T-cell (primary cell): ENCODE measurements around the gene FBXO3. TPM values are rescaled to one million over a fixed set of nuclear protein-coding genes. Genes with fewer than 3 reads are reported as not detected.
A peak's percentile ranks its signal among the peaks of the same experiment; 100 is the strongest.

Experiments
- ATAC-seq, 4 experiments: fragments of 200-7000 bp in 3 of 4; fragments of 150-1000 bp in 1 of 4; cut with Tn5 transposase; replicated peaks in 1 of 4; 1 replicate in 3 of 4; 2 replicates in 1 of 4; pipeline ENCODE4 v1.10.0; 2021; ENCODE audit warnings: moderate library complexity in 3 of 4, mild to moderate bottlenecking in 2 of 4, moderate number of reproducible peaks in 1 of 4
- CTCF ChIA-PET, 2 donors: fragments of 300-600 bp; sonication (Branson Sonifier 250); formaldehyde crosslinking; loops; one replicate each; lab custom pipeline; 2022; ENCODE audit warnings: antibody characterized with exemption in 2 of 2; lab: Charles Lee
- POLR2A ChIA-PET, 2 donors: fragments of 300-600 bp; sonication (Branson Sonifier 250); formaldehyde crosslinking; loops; one replicate each; lab custom pipeline; 2022; ENCODE audit warnings: antibody characterized with exemption in 2 of 2; lab: Charles Lee
- DNase-seq, 35 experiments: peaks; one replicate each; pipeline versions ENCODE4 v3.0.0 to v3.0.0-alpha.2; 2013 to 2023
- H3K27ac ChIP-seq: one replicate; pipeline ENCODE4 v1.5.1; 2013; ENCODE audit warnings: low read length
- H3K27me3 ChIP-seq, 2 experiments: replicated peaks in 1 of 2; 1 replicate in 1 of 2; 2 replicates in 1 of 2; pipeline versions ENCODE4 v1.6.1 to v1.7.0; 2013; ENCODE audit warnings: low read length in 1 of 2, mixed read lengths in 1 of 2; ENCODE audit not compliant: control insufficient read depth in 2 of 2, insufficient read depth in 2 of 2; ENCODE audit errors: extremely low read depth in 1 of 2
- H3K36me3 ChIP-seq, 2 donors: 1 replicate in 1 of 2; 2 replicates in 1 of 2; pipeline versions ENCODE4 v1.6.1 to v1.7.0; 2013; ENCODE audit warnings: low read length in 1 of 2; ENCODE audit not compliant: control insufficient read depth in 2 of 2, insufficient read depth in 1 of 2; ENCODE audit errors: extremely low read depth in 1 of 2
- H3K4me1 ChIP-seq, 2 experiments: 1 replicate in 1 of 2; 2 replicates in 1 of 2; pipeline versions ENCODE4 v1.6.1 to v1.7.0; 2013; ENCODE audit warnings: low read length in 2 of 2, mixed read lengths in 1 of 2; ENCODE audit not compliant: insufficient read depth in 2 of 2, control insufficient read depth in 1 of 2; ENCODE audit errors: extremely low read depth in 1 of 2
- H3K4me3 ChIP-seq, 2 donors: 1 replicate in 1 of 2; 2 replicates in 1 of 2; pipeline versions ENCODE4 v1.5.1 to v1.7.0; 2013; ENCODE audit warnings: mild to moderate bottlenecking in 2 of 2, low read length in 1 of 2, moderate library complexity in 1 of 2; ENCODE audit not compliant: control insufficient read depth in 1 of 2; ENCODE audit errors: extremely low read depth in 1 of 2
- H3K9me3 ChIP-seq: 2 replicates; pipeline ENCODE4 v1.7.0; 2013
- H3K27ac Mint-ChIP-seq, 2 donors: one replicate each; pipeline ENCODE4 v1.8.0; 2020 to 2021; ENCODE audit warnings: mild to moderate bottlenecking in 2 of 2, mixed read lengths in 2 of 2
- H3K27me3 Mint-ChIP-seq, 2 donors: one replicate each; pipeline ENCODE4 v1.8.0; 2021 to 2022; ENCODE audit warnings: mixed read lengths in 2 of 2
- H3K36me3 Mint-ChIP-seq: one replicate; pipeline ENCODE4 v1.8.0; 2021; ENCODE audit warnings: mixed read lengths
- H3K4me1 Mint-ChIP-seq, 3 donors: one replicate each; pipeline ENCODE4 v1.8.0; 2020 to 2022; ENCODE audit warnings: mixed read lengths in 3 of 3, mild to moderate bottlenecking in 1 of 3
- H3K4me3 Mint-ChIP-seq, 3 donors: one replicate each; pipeline ENCODE4 v1.8.0; 2020 to 2022; ENCODE audit warnings: mild to moderate bottlenecking in 3 of 3, mixed read lengths in 3 of 3, moderate library complexity in 3 of 3
- H3K9me3 Mint-ChIP-seq, 3 donors: one replicate each; pipeline ENCODE4 v1.8.0; 2020 to 2022; ENCODE audit warnings: mixed read lengths in 3 of 3
- WGBS: methylation state at CpG from one replicate; pipeline ENCODE4 v1.1.5; 2013; ENCODE audit warnings: missing lambda C conversion rate; ENCODE audit not compliant: insufficient coverage; 5-methylcytosine and 5-hydroxymethylcytosine counted together
- total RNA-seq, 35 experiments: library from RNA in 6 of 35; stranded (reverse) in 6 of 35; fragments of 120-200 nt in 1 of 35; gene quantifications; one replicate each; pipeline versions ENCODE4 v1.2.1 to v1.2.4 and lab custom pipeline; 2013 to 2026

FBXO3 gene
- total RNA-seq, 5 donors from 2014 or later (not counting 1 experiment from before 2014, with no cell fraction given) = 37.1 to 60.0 (median 41.1) TPM

- H3K36me3 Mint-ChIP-seq = peaks cover 27% of the 10 kb centered on the region
- Histone ChIP-seq H3K4me3 (no peak overlapping the region), H3K36me3 (peaks cover 0 to 32% of the 10 kb centered on the region in 2 donors), H3K27ac (no peak overlapping the region), H3K4me1 (no peaks in the 10 kb centered on the region), H3K9me3 (no peaks in the 10 kb centered on the region), H3K27me3 (no peaks in the 10 kb centered on the region)
- peaks cover 0 to 5% (median 0%) of the 10 kb centered on the region in 3 donors for H3K4me1 Mint-ChIP-seq
- no peak overlapping the region for H3K27ac Mint-ChIP-seq
- no peak for ATAC-seq
- DNase-seq = no peak
- ChIA-PET CTCF (interaction anchor here (1.0 to 2.1 kb wide), 9 partner anchors 10 to 381 kb away, joined by 3 to 35 read pairs (median 6); partner anchors contain the start of gene C11orf91 (in 1 of the 2)), POLR2A (no interaction called here)
- H3K27me3 Mint-ChIP-seq = no peaks in the 10 kb centered on the region
- WGBS = 100% methylated on average over 3 of the region's 5 CpGs
- H3K9me3 Mint-ChIP-seq = peaks cover 0 to 6% (median 0%) of the 10 kb centered on the region in 3 donors
- no peak overlapping the region for H3K4me3 Mint-ChIP-seq
Observed at GRCh38 chr11:33743291-33743690, 31.0 kb downstream of the FBXO3 start.

GRCh38 chr11:33742249-33742851 lies 32.0 kb downstream of the FBXO3 start:
- no CpG with 5 or more reads among the region's 3 CpGs for WGBS
- no peak overlapping the region for H3K4me3 ChIP-seq
- peak in 1 of 35 experiments; percentile 49 for DNase-seq
- Mint-ChIP-seq H3K36me3 (peaks cover 20% of the 10 kb centered on the region), H3K9me3 (peaks cover 0 to 7% (median 0%) of the 10 kb centered on the region in 3 donors), H3K27me3 (no peaks in the 10 kb centered on the region), H3K4me1 (peaks cover 0 to 6% (median 0%) of the 10 kb centered on the region in 3 donors), H3K27ac (no peak overlapping the region), H3K4me3 (no peak overlapping the region)
- H3K27me3 ChIP-seq = no peaks in the 10 kb centered on the region
- H3K36me3 ChIP-seq = peaks cover 0 to 24% of the 10 kb centered on the region in 2 donors
- H3K27ac ChIP-seq = no peak overlapping the region
- CTCF ChIA-PET = interaction anchor here (0.5 to 2.1 kb wide), 49 partner anchors 8 to 856 kb away, joined by 3 to 35 read pairs (median 4); partner anchors contain the start of genes C11orf91 (in 2 of the 2) and CSTF3 (in 1 of the 2)
- no peaks in the 10 kb centered on the region for H3K9me3 ChIP-seq
- no peaks in the 10 kb centered on the region for H3K4me1 ChIP-seq
- POLR2A ChIA-PET = interaction anchor here (0.5 to 1.7 kb wide), 5 partner anchors 22 to 583 kb away, joined by 3 to 9 read pairs (median 3); partner anchors contain the start of gene C11orf91 (in 1 of the 2)
- peak in 3 of 4 experiments; percentile 48 to 66 (median 55) for ATAC-seq

GRCh38 chr11:33741806-33742205 lies 32.5 kb downstream of the FBXO3 start:
- no peak for DNase-seq
- ChIA-PET POLR2A (interaction anchor here in 1 of 2 donors (1.7 kb wide), 1 partner anchor 26 kb away, joined by 3 read pairs; no protein-coding TSS in a partner anchor), CTCF (interaction anchor here (0.5 to 2.1 kb wide), 31 partner anchors 10 to 856 kb away, joined by 3 to 35 read pairs (median 5); partner anchors contain the start of genes C11orf91 (in 2 of the 2) and CSTF3 (in 1 of the 2))
- no peak overlapping the region for H3K4me3 Mint-ChIP-seq
- Histone ChIP-seq H3K36me3 (peaks cover 0 to 20% of the 10 kb centered on the region in 2 donors), H3K4me1 (peaks cover 0 to 3% of the 10 kb centered on the region in 2 experiments), H3K27ac (no peak overlapping the region), H3K4me3 (no peak overlapping the region), H3K9me3 (no peaks in the 10 kb centered on the region), H3K27me3 (no peaks in the 10 kb centered on the region)
- 94% methylated on average over 5 of the region's 7 CpGs for WGBS
- H3K27me3 Mint-ChIP-seq = no peaks in the 10 kb centered on the region
- no peak for ATAC-seq
- H3K4me1 Mint-ChIP-seq = peaks cover 2 to 6% (median 2%) of the 10 kb centered on the region in 3 donors
- H3K36me3 Mint-ChIP-seq = peaks cover 17% of the 10 kb centered on the region
- H3K27ac Mint-ChIP-seq = peak overlapping the region in 1 of 2 donors; percentile 37
- H3K9me3 Mint-ChIP-seq = peaks cover 0 to 7% (median 0%) of the 10 kb centered on the region in 3 donors

GRCh38 chr11:33737362-33737821 lies 36.9 kb downstream of the FBXO3 start:
- no peak for ATAC-seq
- Mint-ChIP-seq H3K27ac (peak overlapping the region; percentile 13 to 74), H3K27me3 (no peaks in the 10 kb centered on the region), H3K4me1 (peaks cover 27 to 31% (median 27%) of the 10 kb centered on the region in 3 donors), H3K9me3 (peaks cover 0 to 7% (median 0%) of the 10 kb centered on the region in 3 donors), H3K36me3 (peaks cover 7% of the 10 kb centered on the region), H3K4me3 (peak overlapping the region in 2 of 3 donors; percentile 90 to 93)
- no peak for DNase-seq
- no peaks in the 10 kb centered on the region for H3K36me3 ChIP-seq
- POLR2A ChIA-PET = interaction anchor here in 1 of 2 donors (1.5 kb wide), 1 partner anchor 16 kb away, joined by 7 read pairs; no protein-coding TSS in a partner anchor
- no CpG with 5 or more reads among the region's 3 CpGs for WGBS
- H3K4me1 ChIP-seq = peaks cover 4 to 33% of the 10 kb centered on the region in 2 experiments
- H3K9me3 ChIP-seq = no peaks in the 10 kb centered on the region
- CTCF ChIA-PET = no interaction called here
- H3K27me3 ChIP-seq = no peaks in the 10 kb centered on the region
- no peak overlapping the region for H3K4me3 ChIP-seq
- no peak overlapping the region for H3K27ac ChIP-seq

- H3K27me3 Mint-ChIP-seq = no peaks in the 10 kb centered on the region
- Histone ChIP-seq H3K27me3 (no peaks in the 10 kb centered on the region), H3K4me1 (peaks cover 4 to 33% of the 10 kb centered on the region in 2 experiments), H3K27ac (peak within 1 kb of the TSS; percentile 74), H3K36me3 (no peaks in the 10 kb centered on the region), H3K9me3 (no peaks in the 10 kb centered on the region), H3K4me3 (peak within 1 kb of the TSS; percentile 70 to 96)
- peak within 1 kb of the TSS; percentile 77 to 89 for H3K27ac Mint-ChIP-seq
- ChIA-PET CTCF (interaction anchor here (0.5 to 0.7 kb wide), 5 partner anchors 155 to 1168 kb away, joined by 3 to 5 read pairs (median 3); no protein-coding TSS in a partner anchor), POLR2A (interaction anchor here (0.6 to 1.5 kb wide), 6 partner anchors 17 to 710 kb away, joined by 3 to 9 read pairs (median 6); no protein-coding TSS in a partner anchor)
- 2% methylated on average over 44 of the region's 48 CpGs for WGBS
- peaks cover 0 to 7% (median 0%) of the 10 kb centered on the region in 3 donors for H3K9me3 Mint-ChIP-seq
- peaks cover 7% of the 10 kb centered on the region for H3K36me3 Mint-ChIP-seq
- DNase-seq (peak; percentile 71 to 93 (median 84)), ATAC-seq (peak; percentile 87 to 90 (median 88))
- peak within 1 kb of the TSS; percentile 90 to 93 (median 90) for H3K4me3 Mint-ChIP-seq
- H3K4me1 Mint-ChIP-seq = peaks cover 33 to 36% (median 33%) of the 10 kb centered on the region in 3 donors
Observed at GRCh38 chr11:33736148-33736812, 38.0 kb downstream of the FBXO3 start, which contains the start of gene CD59. CD59 (minus strand) TSS chr11:33736423; CDS start chr11:33722445, 13,978 bp downstream.
